PC-9 (cell line): Measurements from ENCODE around the gene NDUFAF2. TPM values are rescaled to one million over a fixed set of nuclear protein-coding genes. Genes with fewer than 3 reads are reported as not detected.

ENCODE experiments used
- BruUV-seq: library from RNA; stranded (reverse); fragments of 400-500 nt; replicated peaks from 2 replicates; lab custom pipeline; 2021; lab: Mats Ljungman, UMichigan
- CTCF ChIA-PET: fragments of 300-600 bp; sonication (Branson Sonifier 250); formaldehyde crosslinking; loops from one replicate; lab custom pipeline; 2022; ENCODE audit warnings: antibody characterized with exemption; lab: Charles Lee
- POLR2A ChIA-PET: fragments of 300-600 bp; sonication (Branson Sonifier 250); formaldehyde crosslinking; loops from one replicate; lab custom pipeline; 2022; ENCODE audit warnings: antibody characterized with exemption; ENCODE audit not compliant: unreplicated experiment; lab: Charles Lee
- DNase-seq, 2 experiments: peaks; one replicate each; pipeline versions ENCODE4 v3.0.0 to v3.0.0-alpha.2; 2015 to 2022; ENCODE audit warnings: mixed read lengths in 1 of 2
- H2AFZ ChIP-seq: fragments of 200-600 bp; sonication (generic); 2 replicates; pipeline ENCODE4 v1.8.1; 2017; ENCODE audit warnings: antibody characterized with exemption
- H3F3A ChIP-seq: fragments of 200-600 bp; sonication (generic); 2 replicates; pipeline ENCODE4 v1.8.1; 2017; ENCODE audit warnings: antibody characterized with exemption, mild to moderate bottlenecking, low read depth; ENCODE audit not compliant: insufficient read depth
- H3K27ac ChIP-seq: fragments of 200-600 bp; sonication (generic); 2 replicates; pipeline ENCODE4 v1.6.1; 2016; ENCODE audit warnings: mixed run types
- H3K27me3 ChIP-seq: fragments of 200-600 bp; sonication (generic); 2 replicates; pipeline ENCODE4 v1.6.1; 2016; ENCODE audit warnings: low read depth, mixed run types; ENCODE audit not compliant: insufficient read depth
- H3K36me3 ChIP-seq: fragments of 200-600 bp; sonication (generic); 2 replicates; pipeline ENCODE4 v1.6.1; 2016; ENCODE audit warnings: low read depth, mixed run types
- H3K4me1 ChIP-seq: fragments of 200-600 bp; sonication (generic); replicated peaks from 2 replicates; pipeline ENCODE4 v1.6.1; 2016; ENCODE audit warnings: mixed run types; ENCODE audit not compliant: insufficient read depth
- H3K4me2 ChIP-seq: fragments of 200-600 bp; sonication (generic); 2 replicates; pipeline ENCODE4 v1.6.1; 2017; ENCODE audit warnings: mixed run types
- H3K4me3 ChIP-seq: fragments of 200-600 bp; sonication (generic); 2 replicates; pipeline ENCODE4 v1.6.1; 2016; ENCODE audit warnings: mixed run types
- H3K79me2 ChIP-seq: fragments of 200-600 bp; sonication (generic); 2 replicates; pipeline ENCODE4 v1.6.1; 2017; ENCODE audit warnings: low read depth, mixed run types
- H3K9me2 ChIP-seq: fragments of 200-600 bp; sonication (generic); 2 replicates; pipeline ENCODE4 v1.8.1; 2017; ENCODE audit warnings: mild to moderate bottlenecking; ENCODE audit not compliant: insufficient read depth
- H3K9me3 ChIP-seq: fragments of 200-600 bp; sonication (generic); 2 replicates; pipeline ENCODE4 v1.8.1; 2016; ENCODE audit warnings: low read depth; ENCODE audit not compliant: insufficient read depth
- H4K20me1 ChIP-seq: fragments of 200-600 bp; sonication (generic); 2 replicates; pipeline ENCODE4 v1.8.1; 2017; ENCODE audit not compliant: insufficient read depth
- CTCF ChIP-seq: fragments of 200-600 bp; sonication (generic); conservative IDR thresholded peaks from 2 replicates; pipeline ENCODE4 v1.6.1; 2017; ENCODE audit warnings: mixed run types, antibody characterized with exemption, mild to moderate bottlenecking, moderate library complexity
- EZH2 ChIP-seq: fragments of 200-600 bp; sonication (generic); IDR thresholded peaks from 2 replicates; pipeline ENCODE4 v1.8.0; 2017; ENCODE audit warnings: antibody characterized with exemption, low read depth
- intact Hi-C: fragments of 100-400 bp; cut with micrococcal nuclease; formaldehyde crosslinking; loops from one replicate; pipeline ENCODE4 v1.10.0; 2022; ENCODE audit not compliant: unreplicated experiment
- total RNA-seq: library from RNA; stranded (reverse); gene quantifications from 2 replicates; pipeline ENCODE4 v1.2.3, GENCODE V29; 2021

Gene NDUFAF2
- total RNA-seq, 1 experiment from 2014 or later = 42.7 TPM

- Histone ChIP-seq H3K9me2 (no peaks in the 10 kb centered on the region), H3K27ac (no peak overlapping the region), H3K4me2 (no peak overlapping the region), H3K4me1 (no peaks in the 10 kb centered on the region), H3K9me3 (no peaks in the 10 kb centered on the region), H2AFZ (no peak overlapping the region), H3K4me3 (no peak overlapping the region), H4K20me1 (no peaks in the 10 kb centered on the region), H3K79me2 (no peaks in the 10 kb centered on the region), H3F3A (no peaks in the 10 kb centered on the region), H3K27me3 (no peaks in the 10 kb centered on the region), H3K36me3 (no peaks in the 10 kb centered on the region; the same call in 1 of the 2 replicates)
- CTCF ChIA-PET = no interaction called here
- POLR2A ChIA-PET = interaction anchor here (0.7 kb wide), 1 partner anchor 216 kb away, joined by 5 read pairs; no protein-coding TSS in a partner anchor
- intact Hi-C loops = no loop called here
- TF ChIP-seq CTCF (no peak), EZH2 (no peak)
- no peak for DNase-seq
- no TSS peak for BruUV-seq
Measured at GRCh38 chr5:61115968-61116367, 171.0 kb downstream of the NDUFAF2 start.

DNA sequence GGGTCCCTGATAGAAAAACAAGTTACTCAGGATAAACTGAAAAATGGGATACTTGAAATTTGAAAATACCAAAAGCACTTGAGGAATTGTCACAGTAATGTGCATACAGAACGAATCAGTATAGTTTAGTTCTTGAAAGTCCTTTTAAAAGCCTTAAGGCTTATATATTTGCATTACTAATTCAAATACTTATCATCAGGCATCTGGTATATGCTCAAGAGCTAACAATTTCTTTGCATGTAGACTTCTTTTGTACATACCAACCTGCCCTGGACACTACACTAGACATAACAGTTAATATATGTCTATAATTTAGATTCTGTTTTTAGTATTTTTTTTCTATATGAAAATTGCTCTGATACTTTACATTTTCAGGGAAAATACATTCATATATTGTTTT lies 174.1 kb downstream of the NDUFAF2 start:
- H3K79me2 ChIP-seq = no peaks in the 10 kb centered on the region
- H3K4me3 ChIP-seq = no peak overlapping the region
- no peaks in the 10 kb centered on the region for H3K9me3 ChIP-seq
- H2AFZ ChIP-seq = no peak overlapping the region
- ChIA-PET CTCF (no interaction called here), POLR2A (interaction anchor here (0.6 kb wide), 1 partner anchor 36 kb away, joined by 4 read pairs; no protein-coding TSS in a partner anchor)
- H3K9me2 ChIP-seq = no peaks in the 10 kb centered on the region
- no peaks in the 10 kb centered on the region for H3F3A ChIP-seq
- intact Hi-C loops = no loop called here
- H3K36me3 ChIP-seq = no peaks in the 10 kb centered on the region; the same call in 1 of the 2 replicates
- no peaks in the 10 kb centered on the region for H3K27me3 ChIP-seq
- H4K20me1 ChIP-seq = no peaks in the 10 kb centered on the region
- H3K4me1 ChIP-seq = no peaks in the 10 kb centered on the region
- BruUV-seq = no TSS peak
- DNase-seq = no peak
- TF ChIP-seq EZH2 = no peak
- TF ChIP-seq CTCF = no peak
- H3K4me2 ChIP-seq = no peak overlapping the region
- H3K27ac ChIP-seq = no peak overlapping the region

DNA sequence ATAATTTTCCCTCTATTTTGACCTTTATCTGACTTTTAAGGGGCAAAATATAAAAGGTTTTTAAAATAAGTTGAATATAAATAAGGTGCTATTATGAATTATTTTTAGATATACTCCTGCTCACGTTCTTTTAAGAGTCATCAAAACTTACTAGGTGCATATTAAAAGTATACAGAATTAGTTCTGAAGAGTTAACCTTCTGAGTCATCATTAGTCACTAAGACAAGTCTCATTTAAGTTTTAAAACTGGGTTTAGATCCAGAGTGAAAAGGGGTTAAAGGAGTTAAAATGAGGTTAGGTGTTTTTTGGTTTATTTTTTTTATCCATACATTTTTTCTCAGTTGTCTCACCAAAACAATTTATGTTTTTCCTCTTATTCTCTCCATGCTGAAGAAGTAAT lies 175.5 kb downstream of the NDUFAF2 start:
- Histone ChIP-seq H3F3A (no peaks in the 10 kb centered on the region), H3K79me2 (no peaks in the 10 kb centered on the region), H3K36me3 (no peaks in the 10 kb centered on the region), H3K27ac (no peak overlapping the region), H4K20me1 (no peaks in the 10 kb centered on the region), H3K9me2 (no peaks in the 10 kb centered on the region), H2AFZ (no peak overlapping the region), H3K27me3 (no peaks in the 10 kb centered on the region), H3K4me1 (no peaks in the 10 kb centered on the region), H3K4me3 (no peak overlapping the region), H3K4me2 (no peak overlapping the region), H3K9me3 (no peaks in the 10 kb centered on the region)
- intact Hi-C loops = no loop called here
- no peak for DNase-seq
- ChIA-PET POLR2A (no interaction called here), CTCF (no interaction called here)
- BruUV-seq = no TSS peak
- TF ChIP-seq EZH2 (no peak), CTCF (no peak)
